Kasumi-1 (cell line): ENCODE data around the gene NFIA.

ENCODE experiments used
- DNase-seq, 2 experiments: peaks; one replicate each; lab custom pipeline; 2025; lab: John Stamatoyannopoulos, UW

The NFIA gene

GRCh38 chr1:61130338-61131000, 48.1 kb downstream of the NFIA start:
- DNase-seq: no peak

- no peak for DNase-seq
Measured at GRCh38 chr1:61131248-61131647, 48.9 kb downstream of the NFIA start.

- DNase-seq: no peak
Measured at GRCh38 chr1:61131716-61132115, 49.4 kb downstream of the NFIA start.

GRCh38 chr1:61132176-61132638, 49.8 kb downstream of the NFIA start:
- DNase-seq: no peak

GRCh38 chr1:61132645-61133334, 50.4 kb downstream of the NFIA start:
- DNase-seq: no peak

- DNase-seq: no peak
Measured at GRCh38 chr1:61133335-61134019, 51.1 kb downstream of the NFIA start.

GRCh38 chr1:61135291-61135690, 52.9 kb downstream of the NFIA start:
- DNase-seq: no peak

GRCh38 chr1:61138305-61138704, 55.9 kb downstream of the NFIA start:
- no peak for DNase-seq

GRCh38 chr1:61138921-61139774, 56.8 kb downstream of the NFIA start:
- no peak for DNase-seq

GRCh38 chr1:61139775-61140549, 57.6 kb downstream of the NFIA start:
- no peak for DNase-seq

GRCh38 chr1:61140778-61141177, 58.4 kb downstream of the NFIA start:
- no peak for DNase-seq

- DNase-seq: no peak
Measured at GRCh38 chr1:61141288-61142042, 59.1 kb downstream of the NFIA start.

GRCh38 chr1:61142043-61142440, 59.7 kb downstream of the NFIA start:
- DNase-seq: no peak

- DNase-seq: no peak
Measured at GRCh38 chr1:61142726-61143500, 60.6 kb downstream of the NFIA start.

GRCh38 chr1:61143821-61144424, 61.6 kb downstream of the NFIA start:
- DNase-seq: no peak

- DNase-seq: no peak
Measured at GRCh38 chr1:61149010-61149860, 66.9 kb downstream of the NFIA start.

GRCh38 chr1:61151565-61151964, 69.2 kb downstream of the NFIA start:
- no peak for DNase-seq

- DNase-seq: no peak
Measured at GRCh38 chr1:61152066-61152465, 69.7 kb downstream of the NFIA start.
